Activated CD8-positive, alpha-beta memory T cell treated with anti-CD3 and anti-CD28 coated beads for 1 hour (primary cell): ENCODE data around the gene DNAJC12.
"Not testable (repeated sequence)": the region's sequence is repeated elsewhere in the genome, so short reads cannot be mapped to it uniquely, and the experiment has no call there.

Source experiments
- DNase-seq, 2 donors: peaks; one replicate each; pipeline ENCODE4 v3.0.0-alpha.2; 2020; ENCODE audit warnings: low read depth in 1 of 2; ENCODE audit errors: extremely low read depth in 1 of 2

DNAJC12 gene

DNA sequence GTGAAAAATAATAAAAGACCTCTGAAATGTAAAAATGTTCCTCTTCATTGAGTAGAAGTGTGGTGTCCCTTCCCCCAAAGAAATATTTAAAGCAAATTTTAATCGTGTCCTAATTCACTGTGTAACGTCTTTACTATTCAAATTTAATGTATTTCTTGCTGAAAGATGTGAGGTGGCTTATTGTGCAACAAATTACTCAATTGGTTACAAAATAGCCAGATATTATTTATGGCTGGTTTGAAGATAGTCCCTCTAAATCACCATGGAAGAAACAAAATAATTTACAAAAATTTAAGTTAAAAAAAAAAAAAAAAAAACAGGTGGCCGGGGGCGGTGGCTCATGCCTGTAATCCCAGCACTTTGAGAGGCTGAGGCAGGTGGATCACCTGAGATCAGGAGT, 43.7 kb downstream of the DNAJC12 start:
- DNase-seq = no peak

DNA sequence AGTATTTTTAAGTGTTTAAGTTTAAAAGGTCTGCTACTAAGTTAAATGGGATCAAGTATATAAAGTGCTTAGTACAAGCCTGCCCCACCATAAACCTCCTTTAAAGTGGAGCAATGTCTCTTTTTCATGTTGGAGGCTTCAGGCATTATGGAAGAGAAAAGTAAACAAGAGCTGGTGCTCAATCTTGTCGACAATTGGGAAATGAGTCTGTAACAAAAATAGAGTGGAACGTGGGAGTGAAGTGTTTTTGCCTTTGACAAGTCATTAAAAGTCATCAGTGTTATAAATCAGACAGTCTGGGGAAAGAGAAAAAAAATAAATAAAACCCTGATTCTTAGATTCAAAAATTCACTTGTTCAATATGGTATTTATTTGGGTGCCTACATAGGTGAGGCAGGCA, 44.7 kb downstream of the DNAJC12 start:
- DNase-seq = no peak

DNA sequence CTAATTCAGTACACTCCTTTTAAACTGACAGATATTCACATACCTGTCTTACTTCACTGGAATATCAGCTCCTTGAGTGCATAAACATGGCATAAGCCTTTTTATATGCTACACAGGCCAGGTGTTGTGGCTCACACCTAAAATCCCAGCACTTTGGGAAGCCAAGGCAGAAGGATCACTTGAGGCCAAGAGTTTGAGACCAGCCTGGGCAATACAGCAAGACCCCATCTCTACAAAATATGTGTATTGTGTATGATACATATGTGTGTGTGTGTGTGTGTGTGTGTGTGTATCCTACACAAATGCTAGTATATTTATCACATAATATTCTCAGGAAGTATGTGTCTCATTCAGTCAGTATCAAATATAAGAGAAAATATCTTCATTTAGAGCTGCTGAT, 45.3 kb downstream of the DNAJC12 start:
- no peak for DNase-seq

DNA sequence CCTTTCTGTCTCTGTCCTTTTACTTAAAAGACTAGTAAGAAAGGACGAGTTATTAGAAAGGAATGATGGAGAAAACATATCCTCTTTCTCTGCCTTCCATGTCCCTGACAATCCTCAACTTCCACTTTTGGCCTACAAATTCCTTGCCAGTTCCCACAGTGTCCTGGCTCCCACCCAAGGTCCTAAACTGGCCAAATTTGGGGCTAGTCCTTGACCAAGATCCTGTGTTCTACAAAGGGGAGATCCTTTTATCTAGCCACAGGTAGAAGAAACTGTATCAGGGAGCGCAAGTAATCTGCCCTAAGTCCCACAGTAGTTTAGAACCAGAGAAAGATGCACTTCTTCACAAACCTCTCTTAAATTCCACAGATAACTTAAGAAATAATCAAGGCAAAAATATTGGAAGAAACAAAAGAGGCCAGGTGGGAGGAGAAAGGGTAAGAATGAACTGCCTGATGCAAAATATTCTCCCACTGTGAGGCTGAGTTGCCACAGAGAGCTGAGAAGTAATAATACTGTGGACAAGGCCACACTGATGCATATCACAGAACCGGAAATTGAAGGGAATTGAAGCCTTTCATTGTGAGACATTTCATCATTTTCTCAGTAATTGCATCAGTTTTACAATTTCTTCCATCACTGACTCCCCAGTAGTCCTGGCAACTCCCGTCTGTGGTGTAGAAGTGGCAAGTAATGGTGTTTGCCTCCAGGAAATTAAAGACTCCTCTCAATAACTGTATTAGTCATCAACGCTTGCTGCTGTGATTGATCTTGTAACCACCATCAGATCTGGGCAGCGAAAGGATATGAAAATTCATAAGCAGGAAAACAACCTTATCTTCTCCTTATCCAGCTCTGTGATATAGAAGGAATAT, 47.2 kb downstream of the DNAJC12 start:
- DNase-seq = no peak

DNA sequence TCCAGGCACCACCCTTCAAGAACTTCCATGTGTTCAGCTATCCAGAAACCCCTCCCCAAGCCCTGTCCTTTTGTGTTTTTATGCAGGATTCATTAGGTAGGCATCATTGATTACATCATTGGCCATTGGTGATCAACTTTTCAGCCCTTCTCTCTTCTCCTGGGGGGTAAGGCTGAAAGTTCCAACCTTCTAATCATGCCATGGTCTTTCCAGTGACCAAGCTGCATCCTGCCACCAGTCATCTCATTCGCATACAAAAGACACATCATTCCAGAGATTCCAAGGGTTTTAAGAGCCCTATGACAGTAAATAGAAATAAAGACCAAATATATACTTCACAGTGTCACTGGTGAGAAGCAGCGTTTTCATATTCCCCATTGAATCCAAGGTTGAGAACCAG, 48.2 kb downstream of the DNAJC12 start:
- DNase-seq = no peak

DNA sequence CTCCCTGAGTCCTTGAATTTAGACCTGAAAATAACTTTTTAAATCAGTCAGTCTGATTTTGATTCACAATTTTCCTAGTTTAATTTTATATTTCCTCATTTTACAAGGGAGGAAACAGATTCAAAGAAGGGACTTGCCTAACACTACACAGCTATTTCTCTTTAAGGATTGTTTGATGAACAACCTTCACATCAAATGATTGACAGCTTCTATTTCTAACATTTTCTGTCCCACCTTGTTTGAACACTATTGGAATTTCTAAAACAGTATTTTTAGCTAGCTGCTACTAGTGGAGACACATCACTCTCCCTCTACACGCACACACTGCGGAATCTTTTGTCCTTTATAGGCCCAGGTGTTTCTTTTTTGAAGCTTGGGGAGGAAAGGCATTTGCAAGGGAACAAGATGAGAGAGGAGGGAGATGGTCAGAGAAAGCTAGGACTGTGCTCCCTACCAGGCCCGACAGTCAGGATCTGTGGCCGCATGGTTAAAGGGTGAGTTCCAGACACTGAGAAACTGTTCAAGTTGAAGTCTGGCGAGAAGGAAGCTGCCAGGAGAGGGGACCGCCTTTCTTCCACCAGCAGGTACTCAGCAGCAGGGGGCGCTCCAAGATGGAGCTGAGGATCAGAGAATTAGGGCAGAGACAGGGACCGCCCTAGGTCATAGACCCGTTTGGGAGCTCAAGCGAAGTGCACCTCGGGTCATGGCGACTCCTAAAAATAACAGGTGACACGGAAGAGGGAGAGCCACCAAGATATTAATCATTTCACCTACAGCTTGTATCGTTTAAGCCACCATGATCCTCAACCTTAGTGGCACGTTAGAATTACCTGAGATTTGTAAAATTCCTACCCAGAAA, 49.7 kb downstream of the DNAJC12 start:
- DNase-seq = peak; percentile 19 to 49

DNA sequence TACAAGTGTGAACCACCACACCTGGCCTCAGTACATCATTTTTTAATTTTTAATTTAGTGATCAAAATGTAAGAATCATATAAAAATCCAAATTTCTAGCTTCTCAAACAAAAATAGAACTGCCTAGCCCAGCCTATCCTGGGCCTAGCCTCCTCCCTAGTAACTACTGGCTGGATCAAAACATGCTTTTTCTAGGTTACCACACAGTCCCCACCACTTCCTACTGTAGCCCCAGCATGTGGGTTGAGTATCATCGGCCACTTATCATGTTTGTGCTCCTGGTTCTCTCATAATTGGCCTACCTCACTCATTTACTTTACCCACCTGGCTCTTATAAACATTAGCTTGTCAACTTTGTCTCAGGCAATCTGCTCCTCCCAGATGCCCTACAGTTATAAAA, 52.9 kb downstream of the DNAJC12 start:
- DNase-seq = no peak

DNA sequence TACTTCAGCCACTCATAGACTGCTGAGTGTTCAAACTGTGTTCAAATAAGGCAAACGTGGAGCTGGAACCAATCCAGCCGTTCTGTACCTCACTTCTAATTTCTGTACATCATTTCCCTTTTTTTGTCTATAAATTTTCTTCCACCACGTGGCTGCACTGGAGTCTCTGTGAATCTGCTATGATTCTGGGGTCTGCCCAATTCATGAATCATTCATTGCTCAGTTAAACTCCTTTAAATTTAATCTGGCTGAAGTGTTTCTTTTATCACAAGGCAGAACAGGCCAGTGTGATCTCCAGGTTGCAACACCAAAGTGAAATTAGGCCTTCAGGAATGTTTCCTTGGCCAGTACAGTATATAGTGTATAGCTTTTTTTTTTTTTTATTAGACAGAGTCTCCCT, 53.5 kb downstream of the DNAJC12 start:
- DNase-seq = no peak

DNA sequence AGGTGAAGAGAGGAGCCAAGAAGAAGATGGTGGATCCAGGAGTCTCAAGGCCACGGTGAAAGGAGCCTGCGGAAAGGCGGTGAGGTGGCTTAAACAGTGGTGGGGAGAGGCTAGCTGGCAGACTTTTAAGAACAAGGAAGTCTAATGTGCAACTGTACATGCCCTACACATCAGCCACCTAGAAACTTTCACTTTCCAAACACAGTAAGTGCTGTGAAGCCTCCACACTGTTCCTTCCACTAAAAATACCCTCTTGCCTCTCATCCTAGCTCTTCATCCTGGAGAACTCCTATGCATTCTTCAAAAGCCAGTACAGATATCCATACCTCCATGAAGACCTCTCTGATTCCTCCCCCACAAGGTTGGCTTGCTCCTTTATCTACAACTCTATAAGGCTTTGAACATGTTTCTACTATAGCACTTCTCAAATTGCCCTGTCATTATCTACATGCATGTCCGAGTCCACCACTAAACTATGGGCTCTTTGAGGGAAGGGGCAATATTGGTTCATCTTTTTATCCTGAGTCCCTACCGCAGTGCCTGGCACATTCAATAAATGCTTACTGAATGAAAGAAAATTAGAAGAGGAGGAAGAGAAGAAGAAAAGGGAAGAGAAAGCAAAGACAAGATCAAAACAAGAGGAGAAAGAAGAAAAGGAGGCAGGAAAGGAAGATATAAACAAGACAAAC, 54.2 kb downstream of the DNAJC12 start:
- DNase-seq = no peak

DNA sequence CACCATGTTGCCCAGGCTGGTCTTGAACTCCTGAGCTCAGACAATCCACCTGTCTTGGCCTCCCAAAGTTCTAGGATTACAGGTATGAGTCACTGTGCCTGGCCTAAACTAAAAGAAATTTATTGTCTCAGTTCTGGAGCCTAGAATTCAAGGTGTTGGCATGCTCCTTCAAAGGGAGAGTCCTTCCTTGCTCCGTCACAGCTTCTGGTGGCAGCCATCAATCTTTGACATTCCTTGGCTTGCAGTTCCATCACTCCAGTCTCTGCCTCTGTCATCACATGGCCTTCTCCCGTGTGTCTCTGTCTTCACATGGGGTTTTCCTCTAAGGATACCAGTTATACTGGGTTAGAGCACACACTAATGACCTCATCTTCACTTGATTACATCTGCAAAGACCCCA, 55.5 kb downstream of the DNAJC12 start:
- DNase-seq = no peak

DNA sequence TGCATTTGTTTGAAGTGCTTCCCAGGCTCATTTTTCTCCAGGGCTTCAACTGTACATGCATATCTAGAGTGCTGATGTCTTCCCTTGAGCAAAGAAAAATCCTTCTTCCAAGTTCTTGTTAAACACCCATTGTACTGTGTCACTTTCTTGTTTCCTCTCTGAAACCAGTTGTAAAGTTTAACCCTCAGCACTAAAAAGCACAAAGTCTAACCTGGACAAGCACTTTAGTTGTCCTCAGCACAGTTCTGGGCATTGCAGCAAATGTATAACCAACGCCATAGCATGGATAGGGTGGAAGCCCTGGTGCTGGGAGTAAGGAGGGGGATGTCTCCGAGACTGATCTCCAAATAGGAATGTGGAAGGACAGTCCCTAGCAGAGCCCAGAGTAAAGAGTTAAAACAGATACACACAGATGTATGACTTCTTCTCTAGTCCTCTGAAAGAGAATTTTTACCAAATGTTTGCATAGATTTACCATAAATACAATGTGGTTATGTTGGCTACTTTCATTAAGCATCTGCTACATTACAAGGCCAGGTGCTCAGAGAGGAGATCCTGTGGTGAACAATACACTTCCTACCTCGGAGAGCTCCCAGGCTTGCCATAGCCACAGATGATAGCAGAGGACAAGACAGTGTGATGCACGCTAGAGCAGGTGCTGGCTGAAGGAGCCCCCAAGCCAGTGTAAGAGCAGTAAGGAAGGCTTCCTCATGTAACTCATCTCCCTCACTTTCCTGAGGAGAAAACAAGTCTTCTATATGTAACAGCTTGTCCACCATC, 57.0 kb downstream of the DNAJC12 start:
- no peak for DNase-seq

DNA sequence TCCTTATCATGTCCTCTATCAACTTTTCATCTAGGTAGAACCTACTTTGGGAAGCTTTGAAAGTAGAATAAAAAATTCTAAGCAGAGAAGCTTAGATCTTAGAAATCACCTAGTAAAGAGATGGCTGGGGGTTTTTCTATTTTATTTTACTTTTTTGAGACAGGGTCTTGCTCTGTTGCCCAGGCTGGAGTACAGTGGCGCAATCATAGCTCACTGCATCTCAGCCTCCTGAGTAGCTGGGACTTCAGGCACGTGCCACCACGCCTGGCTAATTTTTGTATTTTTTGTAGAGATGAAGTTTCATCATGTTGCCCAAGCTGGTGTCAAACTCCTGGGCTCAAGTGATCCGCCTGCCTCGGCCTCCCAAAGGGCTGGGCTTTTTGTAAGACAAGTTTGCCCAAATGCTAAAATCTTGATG, 57.8 kb downstream of the DNAJC12 start:
- DNase-seq = not testable (repeated sequence)

DNA sequence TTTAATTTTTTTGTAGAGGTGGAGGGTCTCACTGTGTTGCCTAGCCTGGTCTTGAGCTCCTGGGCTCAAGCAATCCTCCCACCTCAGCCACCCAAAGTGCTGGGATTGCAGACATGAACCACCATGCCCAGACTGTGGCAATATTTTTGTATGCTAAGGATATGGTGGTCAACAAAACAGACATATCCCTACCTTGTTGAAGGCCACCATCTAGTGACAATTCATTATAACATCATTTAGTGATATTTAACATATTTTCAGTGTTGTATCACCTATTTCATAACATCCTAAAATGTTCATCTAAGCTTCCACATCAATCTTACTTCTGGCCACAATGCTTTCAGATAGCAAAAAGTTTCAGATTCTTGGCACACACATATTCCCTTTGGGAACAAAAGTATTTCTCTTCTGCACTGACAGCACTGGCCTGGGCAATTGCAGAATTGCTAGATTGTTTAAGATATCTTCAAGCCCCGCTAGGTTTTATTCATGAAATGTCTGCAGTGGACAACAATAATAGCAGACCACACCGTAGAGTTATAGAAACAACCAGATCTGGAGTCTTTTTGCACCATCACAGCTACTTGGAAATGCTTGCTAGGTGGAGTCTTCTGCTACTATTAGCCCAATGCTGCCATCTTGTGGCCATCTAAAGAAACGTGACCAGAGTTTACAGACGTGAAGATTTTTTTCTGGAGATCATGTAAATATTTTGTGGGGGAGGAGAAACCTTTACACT, 58.4 kb downstream of the DNAJC12 start:
- peak; percentile 36 to 42 for DNase-seq

DNA sequence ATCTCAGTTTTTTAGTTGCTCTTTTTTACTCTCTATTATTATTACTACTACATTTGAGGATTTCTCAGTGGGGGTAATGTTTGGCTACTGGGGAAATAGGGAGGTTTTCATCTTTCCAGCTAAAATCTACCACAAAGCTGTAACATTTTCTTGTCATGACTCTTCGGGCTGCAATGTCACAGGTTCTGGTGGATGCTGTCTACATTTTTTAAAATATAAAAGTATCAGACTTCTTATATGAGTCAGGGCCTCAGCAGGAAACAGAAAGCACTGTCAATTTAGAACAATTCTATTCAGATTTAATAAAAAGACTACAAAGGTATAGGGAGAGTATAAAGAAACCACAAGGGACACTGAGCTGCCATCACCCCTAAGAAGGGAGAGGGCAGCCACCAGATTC, 61.6 kb downstream of the DNAJC12 start:
- DNase-seq = no peak

DNA sequence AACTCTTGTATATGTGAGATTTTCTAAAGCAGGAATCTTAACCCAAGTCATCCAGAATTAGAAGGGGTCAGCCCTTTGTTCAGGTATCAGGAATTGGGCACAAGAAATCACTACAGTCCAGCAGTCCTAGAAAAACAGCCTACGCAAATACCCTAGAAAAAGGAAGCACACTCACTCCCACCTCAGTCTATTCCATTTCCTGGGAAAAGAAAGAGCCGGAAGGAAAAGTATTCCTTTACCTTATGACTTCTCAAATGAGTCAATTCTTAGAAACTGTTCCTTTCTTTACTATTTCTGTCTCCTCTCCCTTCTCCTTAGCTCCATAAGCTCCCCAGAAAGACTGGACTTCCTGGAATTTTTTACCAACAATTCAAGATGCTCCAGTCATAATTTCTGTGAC, 62.7 kb downstream of the DNAJC12 start:
- no peak for DNase-seq

DNA sequence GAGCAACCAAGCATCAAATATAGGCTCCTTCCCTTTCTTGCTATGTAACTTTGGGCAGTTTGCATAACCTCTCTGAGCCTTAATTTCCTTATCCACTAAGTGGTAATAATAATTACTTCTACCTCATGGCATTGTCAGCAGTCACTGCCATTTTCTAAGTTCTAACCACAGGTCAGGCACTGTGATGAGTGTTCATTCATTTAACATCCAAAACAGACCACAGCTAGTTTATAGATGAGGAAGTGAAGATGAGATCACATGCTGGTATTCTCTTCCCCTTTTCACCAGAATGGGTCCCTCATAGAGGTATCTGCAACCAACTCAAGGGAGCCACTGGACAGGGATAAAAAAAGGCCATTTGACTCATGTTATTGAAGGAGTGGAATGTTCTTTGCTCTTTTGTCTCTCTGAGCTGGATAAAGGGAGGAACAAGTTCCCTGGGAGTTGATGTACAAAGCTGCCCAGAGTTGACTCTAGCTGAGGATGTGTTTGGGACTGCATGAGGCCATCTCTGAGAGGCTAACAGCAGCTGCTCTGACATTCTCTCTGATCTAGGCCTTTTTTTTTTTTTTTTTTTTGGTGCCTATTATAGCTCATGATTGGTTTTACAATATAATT, 65.0 kb downstream of the DNAJC12 start:
- no peak for DNase-seq

DNA sequence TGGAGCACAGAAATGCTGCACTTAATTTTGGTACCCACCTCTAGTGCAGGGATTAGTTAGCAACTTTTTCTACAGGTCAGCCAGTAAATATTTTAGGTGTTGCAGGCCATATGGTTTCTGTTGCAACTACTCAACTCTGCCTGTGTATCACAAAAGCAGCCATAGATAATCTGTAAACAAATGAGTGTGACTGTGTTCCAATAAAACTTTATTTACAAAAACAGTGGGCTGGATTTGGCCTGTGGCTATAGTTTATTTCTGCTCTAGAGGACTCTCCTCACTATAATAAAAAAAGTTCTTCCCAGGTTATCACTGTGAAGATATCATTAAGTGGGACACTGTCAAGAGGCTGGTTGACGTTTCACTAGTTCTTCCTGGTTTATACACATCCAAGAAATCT, 65.8 kb downstream of the DNAJC12 start:
- DNase-seq = no peak

DNA sequence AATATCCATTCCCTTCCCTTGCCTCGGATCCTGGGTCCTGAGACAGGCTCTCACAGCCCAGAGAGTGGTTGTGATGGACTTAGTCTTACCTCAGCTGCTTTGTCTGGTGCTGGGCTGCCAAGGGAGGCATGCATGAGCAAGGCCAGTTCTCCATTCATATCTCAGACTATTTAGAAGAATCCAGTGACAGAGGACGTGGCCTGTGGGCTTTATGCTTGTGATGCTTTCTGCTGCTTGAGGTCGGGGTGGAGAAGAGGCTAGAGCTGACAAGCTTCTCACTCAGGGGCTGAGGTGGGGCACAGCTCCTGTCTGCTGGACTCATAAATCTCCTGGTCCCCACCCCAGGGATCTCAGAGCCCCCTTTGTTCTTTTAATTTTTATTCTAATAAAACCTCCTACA, 66.8 kb downstream of the DNAJC12 start:
- no peak for DNase-seq

DNA sequence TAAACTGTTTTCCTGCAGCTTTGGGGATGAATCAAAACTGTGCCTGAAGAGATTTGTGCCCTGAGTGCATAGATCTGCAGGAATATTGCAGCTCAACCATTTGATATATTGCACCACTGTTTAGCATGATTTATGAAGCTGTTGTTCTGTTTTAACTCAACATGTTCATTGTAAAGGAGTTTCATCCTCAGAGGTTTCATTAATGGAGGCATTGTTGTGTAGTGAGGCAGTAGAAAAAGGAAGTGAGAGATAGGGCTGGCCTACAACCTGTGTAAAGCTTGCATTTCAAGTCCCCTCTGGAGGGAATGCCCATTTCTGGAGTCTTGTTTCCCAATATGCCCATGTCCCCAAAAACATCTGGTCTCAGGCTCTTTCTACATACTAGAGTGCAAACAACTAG, 67.5 kb downstream of the DNAJC12 start:
- DNase-seq = no peak

DNA sequence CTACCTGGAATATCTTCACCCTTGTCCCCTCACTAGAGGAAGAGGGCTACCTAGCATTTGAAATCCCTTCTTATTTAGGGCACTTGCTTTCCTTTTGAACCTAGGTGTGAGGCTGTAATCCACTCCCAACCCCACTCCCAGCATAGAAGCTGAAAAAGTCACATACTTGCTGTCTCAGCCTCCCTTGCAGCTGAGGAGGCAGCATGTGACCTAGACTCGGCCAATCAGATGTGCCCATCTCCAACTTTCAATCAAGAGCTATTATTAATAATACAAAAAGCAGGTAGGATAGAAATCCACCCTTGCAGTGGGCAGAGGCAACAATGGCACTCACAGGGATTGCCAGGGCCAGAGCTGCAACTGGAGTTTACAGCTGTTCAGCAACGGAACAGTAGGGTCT, 70.7 kb downstream of the DNAJC12 start:
- DNase-seq = no peak
